Measurements from ENCODE around the gene NID1. TPM values are rescaled to one million over a fixed set of nuclear protein-coding genes. Genes with fewer than 3 reads are reported as not detected.
A peak's percentile ranks its signal among the peaks of the same experiment; 100 is the strongest.

The NID1 gene
- total RNA-seq, 2 donors from 2014 or later: 0.45 to 2.6 TPM

DNA sequence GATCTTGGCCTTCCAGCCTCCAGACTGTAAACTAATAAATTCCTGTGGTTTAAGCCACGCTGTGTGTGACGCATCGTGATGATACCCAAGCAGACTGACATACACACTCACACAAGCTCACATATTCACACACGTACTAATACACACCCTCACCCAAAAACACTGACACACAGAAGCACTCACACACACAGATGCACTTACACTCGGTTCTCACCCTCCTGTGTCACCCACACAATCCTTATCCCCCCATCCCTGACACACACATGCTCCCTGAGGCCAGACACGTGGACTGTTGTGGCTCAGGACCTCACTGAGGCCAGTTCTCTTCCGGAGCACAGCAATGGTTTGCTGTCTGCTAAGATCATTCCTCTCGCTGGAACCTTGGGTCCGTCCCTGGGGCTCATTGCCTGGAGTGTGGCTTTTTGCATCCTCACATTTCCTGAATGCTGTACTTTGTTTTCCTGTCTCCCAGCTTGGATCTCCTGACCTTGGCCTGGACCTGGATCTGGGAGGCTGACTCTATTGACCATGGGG is 121.2 kb downstream of the NID1 start:
- peaks cover 22% of the 10 kb centered on the region for H3K27me3 Mint-ChIP-seq
- no peak for ATAC-seq
- H3K36me3 Mint-ChIP-seq (ENCODE audit: low read depth): no peaks in the 10 kb centered on the region
- no peaks in the 10 kb centered on the region for H3K9me3 ChIP-seq (ENCODE audit: control insufficient read depth, low read length, poor library complexity, severe bottlenecking)
- DNase-seq: no peak
- peaks cover 19% of the 10 kb centered on the region for H3K4me1 Mint-ChIP-seq
- H3K4me3 Mint-ChIP-seq: no peak overlapping the region
- H3K27ac Mint-ChIP-seq: no peak overlapping the region

- H3K36me3 Mint-ChIP-seq (ENCODE audit: low read depth): no peaks in the 10 kb centered on the region
- no peak overlapping the region for H3K27ac Mint-ChIP-seq
- DNase-seq: no peak
- H3K27me3 Mint-ChIP-seq: peaks cover 25% of the 10 kb centered on the region
- H3K4me3 Mint-ChIP-seq: no peak overlapping the region
- H3K9me3 ChIP-seq (ENCODE audit: control insufficient read depth, low read length, poor library complexity, severe bottlenecking): no peaks in the 10 kb centered on the region
- no peak for ATAC-seq
- H3K4me1 Mint-ChIP-seq: peaks cover 22% of the 10 kb centered on the region
These were observed 121.8 kb downstream of the NID1 start for GRCh38 chr1:235942979-235943575.

DNA sequence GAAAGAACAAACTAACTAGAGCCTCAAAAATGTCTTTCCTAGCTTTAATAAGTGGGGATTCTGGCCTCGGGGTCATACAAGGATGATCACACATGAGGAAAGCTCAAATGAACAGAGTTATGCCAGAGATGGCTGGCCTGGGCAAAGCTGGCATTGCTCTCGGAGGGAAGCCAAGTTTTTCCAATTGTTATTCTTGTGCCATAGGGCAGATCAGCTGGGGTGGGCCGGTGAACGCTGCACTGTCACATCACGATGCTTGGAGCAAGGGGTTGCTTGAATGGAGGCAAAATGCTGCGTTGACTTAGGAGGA is 122.3 kb downstream of the NID1 start:
- Mint-ChIP-seq H3K4me3 (no peak overlapping the region), H3K36me3 (ENCODE audit: low read depth) (no peaks in the 10 kb centered on the region), H3K4me1 (peaks cover 22% of the 10 kb centered on the region), H3K27me3 (peaks cover 25% of the 10 kb centered on the region), H3K27ac (no peak overlapping the region)
- no peaks in the 10 kb centered on the region for H3K9me3 ChIP-seq (ENCODE audit: control insufficient read depth, low read length, poor library complexity, severe bottlenecking)
- no peak for ATAC-seq
- DNase-seq: no peak

DNA sequence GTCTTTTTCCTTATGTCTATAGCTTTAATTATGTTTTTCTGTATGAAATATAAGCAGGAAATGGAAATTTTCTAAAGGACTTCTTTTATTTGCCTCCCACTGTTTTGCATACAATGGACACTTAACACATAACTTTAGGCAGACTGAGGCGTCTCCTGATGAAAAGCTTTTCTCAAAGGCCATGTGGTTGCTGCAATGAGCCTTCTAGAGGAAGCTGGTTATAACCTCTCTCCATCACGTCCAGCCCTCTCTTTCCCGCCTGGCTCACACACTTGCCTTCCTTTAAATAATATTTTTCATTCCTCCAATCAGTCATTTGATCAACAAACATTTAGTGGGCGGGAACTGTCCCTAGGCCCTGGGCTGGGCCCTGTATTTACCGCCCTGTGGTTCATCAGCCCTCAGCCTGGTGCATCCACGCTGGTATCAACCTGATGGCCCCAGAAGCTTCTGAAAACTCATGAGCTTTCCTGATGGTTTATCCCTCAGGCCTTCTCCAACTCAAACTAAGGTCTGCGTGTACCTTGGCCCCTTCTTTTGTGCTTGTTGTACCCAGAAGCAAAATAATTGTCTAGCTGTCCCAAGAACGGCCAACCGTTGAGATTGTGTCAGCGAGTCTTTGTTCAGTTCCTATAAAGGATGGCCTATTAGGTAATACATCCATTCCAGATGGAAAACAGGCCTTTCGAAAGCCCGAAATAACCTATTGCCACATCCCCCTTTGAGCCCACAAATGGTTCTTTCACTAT is 122.8 kb downstream of the NID1 start:
- H3K36me3 Mint-ChIP-seq (ENCODE audit: low read depth): no peaks in the 10 kb centered on the region
- H3K4me1 Mint-ChIP-seq: peaks cover 22% of the 10 kb centered on the region
- ATAC-seq (no peak), DNase-seq (no peak)
- no peak overlapping the region for H3K4me3 Mint-ChIP-seq
- peaks cover 25% of the 10 kb centered on the region for H3K27me3 Mint-ChIP-seq
- no peaks in the 10 kb centered on the region for H3K9me3 ChIP-seq (ENCODE audit: control insufficient read depth, low read length, poor library complexity, severe bottlenecking)
- H3K27ac Mint-ChIP-seq: peak overlapping the region; percentile 27

DNA sequence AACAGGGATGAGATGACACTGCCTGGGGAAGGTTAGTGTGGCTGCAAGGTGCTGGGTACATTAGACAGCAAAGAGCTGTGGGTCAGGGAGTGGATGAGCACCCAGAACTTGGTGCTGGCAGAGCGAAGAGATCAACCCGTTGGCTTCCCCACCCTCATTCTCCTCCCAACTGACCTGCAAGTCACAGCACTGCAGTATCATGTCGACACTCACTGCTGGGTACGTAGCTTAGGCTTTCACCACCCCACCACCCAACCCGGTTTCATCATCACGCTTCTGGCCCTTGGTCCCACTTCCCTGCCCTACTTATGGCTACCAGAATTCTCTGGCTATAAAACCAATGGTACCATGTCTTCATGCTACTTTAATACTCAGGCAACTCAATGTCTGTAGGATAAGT is 124.6 kb downstream of the NID1 start:
- Mint-ChIP-seq H3K36me3 (ENCODE audit: low read depth) (no peaks in the 10 kb centered on the region), H3K4me1 (peaks cover 27% of the 10 kb centered on the region), H3K27me3 (peaks cover 25% of the 10 kb centered on the region), H3K4me3 (no peak overlapping the region), H3K27ac (no peak overlapping the region)
- H3K9me3 ChIP-seq (ENCODE audit: control insufficient read depth, low read length, poor library complexity, severe bottlenecking): no peaks in the 10 kb centered on the region
- DNase-seq: no peak
- no peak for ATAC-seq

GRCh38 chr1:235939480-235939775 is 125.5 kb downstream of the NID1 start:
- DNase-seq: no peak
- peaks cover 25% of the 10 kb centered on the region for H3K27me3 Mint-ChIP-seq
- no peaks in the 10 kb centered on the region for H3K36me3 Mint-ChIP-seq (ENCODE audit: low read depth)
- no peak for ATAC-seq
- H3K27ac Mint-ChIP-seq: peak overlapping the region; percentile 32
- H3K4me1 Mint-ChIP-seq: peaks cover 27% of the 10 kb centered on the region
- no peak overlapping the region for H3K4me3 Mint-ChIP-seq
- no peaks in the 10 kb centered on the region for H3K9me3 ChIP-seq (ENCODE audit: control insufficient read depth, low read length, poor library complexity, severe bottlenecking)

DNA sequence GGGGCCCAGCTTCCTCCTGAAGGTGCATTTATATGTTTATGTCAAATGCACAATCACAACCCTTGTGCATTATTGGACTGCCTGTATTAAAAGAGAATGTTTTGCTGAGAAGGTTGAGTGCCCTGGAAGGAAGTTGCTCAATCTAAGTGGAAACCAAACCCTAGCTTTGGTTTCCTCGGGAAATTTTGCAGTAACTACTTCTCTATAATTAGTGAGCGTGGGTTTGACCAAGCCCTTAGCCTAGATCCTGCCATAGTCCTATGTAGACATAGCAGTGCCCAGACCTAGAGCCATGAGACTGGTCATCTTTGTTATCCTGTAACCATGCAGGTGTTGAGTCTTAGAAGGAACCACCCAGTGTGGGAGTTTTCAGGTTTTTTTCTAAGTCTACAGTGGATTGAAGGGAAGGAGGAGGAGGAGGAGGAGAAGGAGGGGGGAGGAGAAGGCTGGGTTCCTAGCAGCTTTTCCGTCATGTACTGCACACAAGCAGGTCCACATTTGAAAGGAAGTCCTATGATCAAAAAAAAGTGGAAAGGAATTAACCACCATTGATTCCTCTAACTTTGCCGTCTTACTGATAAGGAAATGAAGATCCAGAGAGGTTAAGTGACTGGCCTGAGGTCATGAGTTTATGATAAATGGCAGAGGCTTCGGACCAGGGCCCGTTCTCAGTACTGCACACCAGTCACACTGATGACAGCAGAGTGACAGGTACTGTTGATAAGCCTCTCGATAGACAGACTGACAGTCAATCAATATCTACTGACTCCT is 126.0 kb downstream of the NID1 start:
- H3K9me3 ChIP-seq (ENCODE audit: control insufficient read depth, low read length, poor library complexity, severe bottlenecking): no peaks in the 10 kb centered on the region
- DNase-seq: no peak
- peak overlapping the region; percentile 3 for H3K4me3 Mint-ChIP-seq
- H3K27ac Mint-ChIP-seq: peak overlapping the region; percentile 32
- H3K36me3 Mint-ChIP-seq (ENCODE audit: low read depth): no peaks in the 10 kb centered on the region
- H3K27me3 Mint-ChIP-seq: peaks cover 26% of the 10 kb centered on the region
- peaks cover 27% of the 10 kb centered on the region for H3K4me1 Mint-ChIP-seq
- peak; percentile 57 for ATAC-seq

- no peaks in the 10 kb centered on the region for H3K9me3 ChIP-seq (ENCODE audit: control insufficient read depth, low read length, poor library complexity, severe bottlenecking)
- Mint-ChIP-seq H3K4me1 (peaks cover 30% of the 10 kb centered on the region), H3K27ac (peak overlapping the region; percentile 53), H3K4me3 (no peak overlapping the region), H3K27me3 (peaks cover 33% of the 10 kb centered on the region), H3K36me3 (ENCODE audit: low read depth) (no peaks in the 10 kb centered on the region)
- ATAC-seq (no peak), DNase-seq (no peak)
These were observed 127.8 kb downstream of the NID1 start for GRCh38 chr1:235937123-235937522.

- no peak overlapping the region for H3K4me3 Mint-ChIP-seq
- no peaks in the 10 kb centered on the region for H3K9me3 ChIP-seq (ENCODE audit: control insufficient read depth, low read length, poor library complexity, severe bottlenecking)
- peaks cover 37% of the 10 kb centered on the region for H3K27me3 Mint-ChIP-seq
- H3K4me1 Mint-ChIP-seq: peaks cover 27% of the 10 kb centered on the region
- no peak overlapping the region for H3K27ac Mint-ChIP-seq
- no peak for DNase-seq
- ATAC-seq: no peak
- H3K36me3 Mint-ChIP-seq (ENCODE audit: low read depth): no peaks in the 10 kb centered on the region
These were observed 129.4 kb downstream of the NID1 start for GRCh38 chr1:235935235-235936225.

GRCh38 chr1:235933766-235934116 is 131.1 kb downstream of the NID1 start:
- Mint-ChIP-seq H3K36me3 (ENCODE audit: low read depth) (no peaks in the 10 kb centered on the region), H3K4me1 (peaks cover 17% of the 10 kb centered on the region), H3K27me3 (peaks cover 28% of the 10 kb centered on the region), H3K27ac (no peak overlapping the region), H3K4me3 (no peak overlapping the region)
- DNase-seq (no peak), ATAC-seq (no peak)
- no peaks in the 10 kb centered on the region for H3K9me3 ChIP-seq (ENCODE audit: control insufficient read depth, low read length, poor library complexity, severe bottlenecking)

DNA sequence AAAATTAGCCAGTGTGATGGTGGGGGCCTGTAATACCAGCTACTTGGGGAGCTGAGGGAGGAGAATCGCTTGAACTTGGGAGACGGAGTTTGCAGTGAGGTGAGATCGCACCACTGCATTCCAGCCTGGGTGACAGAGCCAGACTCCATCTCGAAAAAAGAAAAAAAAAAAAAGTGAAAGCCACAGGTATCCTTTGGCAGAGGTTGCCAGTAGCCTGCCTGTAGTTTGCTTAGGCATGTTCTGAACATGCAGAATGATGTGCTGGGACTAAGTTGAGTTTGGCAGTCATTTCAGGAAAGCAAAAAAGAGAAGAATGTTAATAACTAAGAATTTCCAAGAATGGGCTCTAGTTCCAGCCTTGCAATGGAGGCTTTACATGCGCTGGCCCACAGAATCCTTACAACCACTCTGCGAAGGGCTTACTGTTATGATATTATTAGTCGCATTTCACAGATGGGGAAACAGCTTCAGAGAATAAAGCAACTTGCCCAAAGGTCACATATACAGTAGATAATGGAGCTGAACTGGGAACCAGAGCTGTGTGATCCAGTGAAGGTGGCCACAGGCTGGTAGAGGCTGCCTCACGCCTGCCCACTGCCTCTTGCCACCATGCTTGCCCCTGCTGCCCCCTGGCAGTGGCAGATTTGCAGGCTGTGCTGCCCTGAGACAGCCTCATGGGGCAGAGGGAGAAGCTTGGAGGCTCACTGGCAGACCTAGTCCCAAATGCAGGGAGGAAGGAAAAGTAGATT is 131.7 kb downstream of the NID1 start:
- ATAC-seq (no peak), DNase-seq (no peak)
- H3K4me1 Mint-ChIP-seq: peaks cover 13% of the 10 kb centered on the region
- H3K27ac Mint-ChIP-seq: no peak overlapping the region
- H3K36me3 Mint-ChIP-seq (ENCODE audit: low read depth): no peaks in the 10 kb centered on the region
- H3K27me3 Mint-ChIP-seq: peaks cover 23% of the 10 kb centered on the region
- H3K4me3 Mint-ChIP-seq: no peak overlapping the region
- no peaks in the 10 kb centered on the region for H3K9me3 ChIP-seq (ENCODE audit: control insufficient read depth, low read length, poor library complexity, severe bottlenecking)

- Mint-ChIP-seq H3K27ac (peak overlapping the region; percentile 21), H3K27me3 (peaks cover 23% of the 10 kb centered on the region), H3K4me3 (no peak overlapping the region), H3K36me3 (ENCODE audit: low read depth) (no peaks in the 10 kb centered on the region), H3K4me1 (peaks cover 13% of the 10 kb centered on the region)
- ATAC-seq (peak; percentile 35), DNase-seq (no peak)
- H3K9me3 ChIP-seq (ENCODE audit: control insufficient read depth, low read length, poor library complexity, severe bottlenecking): no peaks in the 10 kb centered on the region
These were observed 132.8 kb downstream of the NID1 start for GRCh38 chr1:235932090-235932510.

Data from T-helper 17 cell (primary cell).